Omental fat pad (tissue), 4 donors: ENCODE results near the gene HEPACAM2. TPM values are rescaled to one million over a fixed set of nuclear protein-coding genes. Genes with fewer than 3 reads are reported as not detected.

Experiments used
- ATAC-seq: fragments of 150-250 bp; one replicate; pipeline ENCODE4 v1.9.1; 2016; ENCODE audit warnings: mild to moderate bottlenecking, moderate library complexity; ENCODE audit not compliant: low FRiP score
- DNase-seq: peaks from one replicate; pipeline ENCODE4 v3.0.0-alpha.2; 2019; ENCODE audit warnings: low spot score
- total RNA-seq, 4 donors: library from RNA; depleted of rRNA; stranded (reverse); fragments of >200 nt; gene quantifications; one replicate each; pipeline ENCODE4 v1.1.0, GENCODE V29; 2016
- TF ChIP-seq, protein P1 (sequence below), 3 donors: fragments of 450-650 bp; IDR thresholded peaks; one replicate each; pipeline ENCODE4 v1.5.1; 2016 to 2017; ENCODE audit warnings: antibody characterized with exemption in 3 of 3, mild to moderate bottlenecking in 3 of 3, moderate library complexity in 2 of 3

Gene HEPACAM2
- total RNA-seq, result not detected

GRCh38 chr7:93226310-93226709, at the start of gene HEPACAM2:
TSS of gene HEPACAM2 (minus strand) at chr7:93226469.
- TF ChIP-seq, protein P1, sequence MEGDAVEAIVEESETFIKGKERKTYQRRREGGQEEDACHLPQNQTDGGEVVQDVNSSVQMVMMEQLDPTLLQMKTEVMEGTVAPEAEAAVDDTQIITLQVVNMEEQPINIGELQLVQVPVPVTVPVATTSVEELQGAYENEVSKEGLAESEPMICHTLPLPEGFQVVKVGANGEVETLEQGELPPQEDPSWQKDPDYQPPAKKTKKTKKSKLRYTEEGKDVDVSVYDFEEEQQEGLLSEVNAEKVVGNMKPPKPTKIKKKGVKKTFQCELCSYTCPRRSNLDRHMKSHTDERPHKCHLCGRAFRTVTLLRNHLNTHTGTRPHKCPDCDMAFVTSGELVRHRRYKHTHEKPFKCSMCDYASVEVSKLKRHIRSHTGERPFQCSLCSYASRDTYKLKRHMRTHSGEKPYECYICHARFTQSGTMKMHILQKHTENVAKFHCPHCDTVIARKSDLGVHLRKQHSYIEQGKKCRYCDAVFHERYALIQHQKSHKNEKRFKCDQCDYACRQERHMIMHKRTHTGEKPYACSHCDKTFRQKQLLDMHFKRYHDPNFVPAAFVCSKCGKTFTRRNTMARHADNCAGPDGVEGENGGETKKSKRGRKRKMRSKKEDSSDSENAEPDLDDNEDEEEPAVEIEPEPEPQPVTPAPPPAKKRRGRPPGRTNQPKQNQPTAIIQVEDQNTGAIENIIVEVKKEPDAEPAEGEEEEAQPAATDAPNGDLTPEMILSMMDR (IDR thresholded peaks at IDR 0.05), result no peak
- ATAC-seq (no peak), DNase-seq (no peak)

- no peak for ATAC-seq
- TF ChIP-seq, protein P1 (IDR thresholded peaks at IDR 0.05), result no peak
- no peak for DNase-seq
Measured at GRCh38 chr7:93265220-93265619, 39.0 kb upstream of the HEPACAM2 start.

GRCh38 chr7:93262535-93262934, 36.3 kb upstream of the HEPACAM2 start:
- TF ChIP-seq, protein P1 (IDR thresholded peaks at IDR 0.05), result no peak
- ATAC-seq (no peak), DNase-seq (no peak)

DNA sequence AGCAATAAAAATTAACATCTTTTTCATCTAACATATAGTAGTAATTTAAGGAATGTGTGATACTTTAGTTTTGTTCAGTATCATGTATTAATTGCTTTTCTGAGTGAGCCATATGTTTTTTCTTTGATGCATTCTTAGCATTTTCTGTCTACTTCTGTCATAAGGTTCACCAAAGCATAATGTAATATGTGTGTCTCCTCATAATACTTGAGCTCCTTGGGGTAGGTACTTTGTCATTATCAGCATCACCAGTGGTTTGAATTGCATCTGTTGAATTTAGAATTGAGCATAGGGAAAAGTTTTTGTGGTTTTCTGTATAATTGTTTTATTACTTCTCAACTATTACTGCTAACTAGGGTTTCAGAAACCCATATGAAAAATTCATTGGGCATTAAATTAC, 32.4 kb upstream of the HEPACAM2 start:
- DNase-seq, result no peak
- TF ChIP-seq, protein P1 (IDR thresholded peaks at IDR 0.05), result no peak
- ATAC-seq, result no peak

GRCh38 chr7:93249491-93250148, 23.4 kb upstream of the HEPACAM2 start:
- TF ChIP-seq, protein P1 (IDR thresholded peaks at IDR 0.05), result no peak
- DNase-seq (no peak), ATAC-seq (no peak)

DNA sequence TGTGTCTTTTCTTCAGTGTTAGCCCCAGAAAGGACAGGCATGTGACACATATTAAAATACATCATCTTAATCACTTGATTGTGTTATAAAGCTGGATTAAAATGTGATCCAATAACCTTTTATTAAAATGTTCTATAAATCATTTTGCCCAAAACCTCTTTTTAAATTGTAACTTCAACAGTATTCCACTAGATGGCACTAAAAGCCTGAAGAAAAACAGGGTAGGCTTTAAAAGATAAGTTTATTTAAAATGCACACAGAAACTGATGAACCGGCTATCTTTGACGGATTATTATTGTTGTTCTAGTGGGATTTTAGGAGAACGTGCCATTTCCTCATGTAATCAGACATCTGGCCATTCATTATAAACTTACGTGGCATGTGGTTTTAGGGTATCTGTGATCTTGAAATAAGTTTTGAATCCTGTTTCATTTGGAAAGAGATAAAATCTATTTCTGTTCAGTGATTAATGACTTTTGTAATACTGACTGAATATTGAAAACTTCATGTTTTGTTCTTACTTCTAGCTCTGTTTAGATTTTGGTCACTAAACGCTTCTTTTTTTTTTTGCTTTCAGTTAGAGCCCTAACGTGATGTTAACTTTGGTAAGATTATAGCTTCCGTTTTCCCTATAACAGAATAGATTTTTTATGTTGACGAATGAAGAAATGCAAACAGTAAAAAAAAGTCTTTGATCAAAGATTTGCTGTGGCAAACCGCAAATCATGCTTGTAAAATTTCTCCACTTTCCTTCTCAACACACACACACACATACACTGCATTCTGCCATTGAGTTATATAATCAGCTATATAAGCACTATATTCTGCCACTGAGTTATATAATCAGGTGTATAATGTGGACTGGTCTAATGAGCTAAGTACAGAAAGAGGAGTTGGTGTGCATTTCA, 19.5 kb upstream of the HEPACAM2 start:
- TF ChIP-seq, protein P1 (IDR thresholded peaks at IDR 0.05), result no peak
- no peak for ATAC-seq
- no peak for DNase-seq
